Measurements from ENCODE around the gene CD180.

Gene CD180

GRCh38 chr5:67196537-67197059, at the start of gene CD180:
Gene CD180 (minus strand): TSS chr5:67196799. CDS start chr5:67196641, 158 bp downstream.
- no peak for DNase-seq

GRCh38 chr5:67246108-67246507, 49.5 kb upstream of the CD180 start:
- peak; percentile 30 for DNase-seq

- no peak for DNase-seq
Measured at GRCh38 chr5:67245259-67245846, 48.8 kb upstream of the CD180 start.

GRCh38 chr5:67244345-67244793, 47.8 kb upstream of the CD180 start:
- no peak for DNase-seq

GRCh38 chr5:67243944-67244343, 47.3 kb upstream of the CD180 start:
- DNase-seq, result no peak

GRCh38 chr5:67243349-67243748, 46.8 kb upstream of the CD180 start:
- no peak for DNase-seq

- DNase-seq, result no peak
Measured at GRCh38 chr5:67241326-67241725, 44.7 kb upstream of the CD180 start.

GRCh38 chr5:67240846-67241245, 44.2 kb upstream of the CD180 start:
- no peak for DNase-seq

- DNase-seq, result no peak
Measured at GRCh38 chr5:67240065-67240464, 43.5 kb upstream of the CD180 start.

- DNase-seq, result no peak
Measured at GRCh38 chr5:67238191-67238590, 41.6 kb upstream of the CD180 start.

- DNase-seq, result no peak
Measured at GRCh38 chr5:67235399-67236110, 39.0 kb upstream of the CD180 start.

- DNase-seq, result peak; percentile 65
Measured at GRCh38 chr5:67234671-67235176, 38.1 kb upstream of the CD180 start.

GRCh38 chr5:67233075-67233474, 36.5 kb upstream of the CD180 start:
- no peak for DNase-seq

- DNase-seq, result no peak
Measured at GRCh38 chr5:67223211-67223610, 26.6 kb upstream of the CD180 start.

- no peak for DNase-seq
Measured at GRCh38 chr5:67222243-67223025, 25.8 kb upstream of the CD180 start.

- no peak for DNase-seq
Measured at GRCh38 chr5:67221487-67222242, 25.1 kb upstream of the CD180 start.

- no peak for DNase-seq
Measured at GRCh38 chr5:67216564-67216963, 20.0 kb upstream of the CD180 start.

GRCh38 chr5:67215519-67216471, 19.2 kb upstream of the CD180 start:
- no peak for DNase-seq

- DNase-seq, result no peak
Measured at GRCh38 chr5:67214707-67215447, 18.3 kb upstream of the CD180 start.

- no peak for DNase-seq
Measured at GRCh38 chr5:67214036-67214435, 17.4 kb upstream of the CD180 start.

- DNase-seq, result peak; percentile 82
Measured at GRCh38 chr5:67211926-67212325, 15.3 kb upstream of the CD180 start.
